ENCODE data around the gene GNB5. TPM values are rescaled to one million over a fixed set of nuclear protein-coding genes. Genes with fewer than 3 reads are reported as not detected.

GNB5 gene
- polyA plus RNA-seq, 3 donors, result 16.5 to 25.3 (median 20.3) TPM

- DNase-seq (ENCODE audit: extremely low read depth in 1 of 11, low read depth in 9 of 11, low spot score in 4 of 11), result no peak
Measured at GRCh38 chr15:52153900-52154895, 37.0 kb downstream of the GNB5 start.

- no peak for DNase-seq (ENCODE audit: extremely low read depth in 1 of 11, low read depth in 9 of 11, low spot score in 4 of 11)
Measured at GRCh38 chr15:52151353-52151752, 39.8 kb downstream of the GNB5 start.

GRCh38 chr15:52150871-52151270 lies 40.3 kb downstream of the GNB5 start:
- no peak for DNase-seq (ENCODE audit: extremely low read depth in 1 of 11, low read depth in 9 of 11, low spot score in 4 of 11)

GRCh38 chr15:52150043-52150825 lies 41.0 kb downstream of the GNB5 start:
- no peak for DNase-seq (ENCODE audit: extremely low read depth in 1 of 11, low read depth in 9 of 11, low spot score in 4 of 11)

GRCh38 chr15:52148403-52148802 lies 42.8 kb downstream of the GNB5 start:
- DNase-seq (ENCODE audit: extremely low read depth in 1 of 11, low read depth in 9 of 11, low spot score in 4 of 11), result no peak

GRCh38 chr15:52146776-52147175 lies 44.4 kb downstream of the GNB5 start:
- no peak for DNase-seq (ENCODE audit: extremely low read depth in 1 of 11, low read depth in 9 of 11, low spot score in 4 of 11)

GRCh38 chr15:52146261-52146660 lies 44.9 kb downstream of the GNB5 start:
- DNase-seq (ENCODE audit: extremely low read depth in 1 of 11, low read depth in 9 of 11, low spot score in 4 of 11), result no peak

GRCh38 chr15:52144656-52145178 lies 46.5 kb downstream of the GNB5 start:
- no peak for DNase-seq (ENCODE audit: extremely low read depth in 1 of 11, low read depth in 9 of 11, low spot score in 4 of 11)

GRCh38 chr15:52143873-52144272 lies 47.3 kb downstream of the GNB5 start:
- no peak for DNase-seq (ENCODE audit: extremely low read depth in 1 of 11, low read depth in 9 of 11, low spot score in 4 of 11)

GRCh38 chr15:52140646-52141045 lies 50.5 kb downstream of the GNB5 start:
- no peak for DNase-seq (ENCODE audit: extremely low read depth in 1 of 11, low read depth in 9 of 11, low spot score in 4 of 11)

- peak; percentile 31 to 65 (median 49) for DNase-seq (ENCODE audit: extremely low read depth in 1 of 11, low read depth in 9 of 11, low spot score in 4 of 11)
Measured at GRCh38 chr15:52139599-52140462, 51.4 kb downstream of the GNB5 start.

GRCh38 chr15:52137432-52138357 lies 53.5 kb downstream of the GNB5 start:
- DNase-seq (ENCODE audit: extremely low read depth in 1 of 11, low read depth in 9 of 11, low spot score in 4 of 11), result no peak

GRCh38 chr15:52136442-52136980 lies 54.7 kb downstream of the GNB5 start:
- DNase-seq (ENCODE audit: extremely low read depth in 1 of 11, low read depth in 9 of 11, low spot score in 4 of 11), result no peak

- no peak for DNase-seq (ENCODE audit: extremely low read depth in 1 of 11, low read depth in 9 of 11, low spot score in 4 of 11)
Measured at GRCh38 chr15:52134502-52135144, 56.6 kb downstream of the GNB5 start.

- no peak for DNase-seq (ENCODE audit: extremely low read depth in 1 of 11, low read depth in 9 of 11, low spot score in 4 of 11)
Measured at GRCh38 chr15:52133510-52134220, 57.5 kb downstream of the GNB5 start.

GRCh38 chr15:52132066-52132465 lies 59.1 kb downstream of the GNB5 start:
- DNase-seq (ENCODE audit: extremely low read depth in 1 of 11, low read depth in 9 of 11, low spot score in 4 of 11), result no peak
